ENCODE data around the gene EPAS1. TPM values are rescaled to one million over a fixed set of nuclear protein-coding genes. Genes with fewer than 3 reads are reported as not detected.

EPAS1 gene
- 22.7 and 26.2 TPM in 2 replicates for total RNA-seq

GRCh38 chr2:46296840-46297545 lies at the start of gene EPAS1:
Gene EPAS1, plus strand, starts transcription at chr2:46297407. Its CDS starts 505 bp downstream, at chr2:46297912.

Other genes starting within 250 kb of the EPAS1 start
- gene TMEM247, start 182.2 kb downstream of the EPAS1 start, total RNA-seq, result not detected in 2 replicates
- 67.4 and 87.5 TPM in 2 replicates for gene RHOQ, start 245.1 kb downstream of the EPAS1 start, total RNA-seq
- gene ATP6V1E2, start 245.2 kb downstream of the EPAS1 start, total RNA-seq, result 2.6 and 3.2 TPM in 2 replicates